HL-60 (cell line): ENCODE data around the gene OLR1.

Experiments used
- DNase-seq, 2 experiments: peaks; one replicate each; pipeline ENCODE4 v3.0.0-alpha.2; 2010 to 2020; ENCODE audit warnings: low read depth in 1 of 2, low spot score in 1 of 2
- H3K27ac ChIP-seq: fragments of 250-450 bp; sonication (Bioruptor Pico); replicated peaks from 2 replicates; pipeline ENCODE4 v1.5.1; 2020; ENCODE audit warnings: mild to moderate bottlenecking, moderate library complexity
- H3K27me3 ChIP-seq: fragments of 250-450 bp; sonication (Bioruptor Pico); 2 replicates; pipeline ENCODE4 v1.5.1; 2021; ENCODE audit warnings: mild to moderate bottlenecking, moderate library complexity; ENCODE audit not compliant: insufficient read depth, poor library complexity, severe bottlenecking
- H3K4me3 ChIP-seq: replicated peaks from 2 replicates; pipeline ENCODE4 v1.5.1; 2011; ENCODE audit warnings: mild to moderate bottlenecking, control low read depth, low read length; ENCODE audit not compliant: insufficient read depth
- CTCF ChIP-seq: IDR thresholded peaks from one replicate; pipeline ENCODE4 v1.5.1; 2011; ENCODE audit warnings: low read length, control low read depth, inconsistent platforms; ENCODE audit not compliant: insufficient read depth
- GABPA ChIP-seq: IDR thresholded peaks from 2 replicates; pipeline ENCODE4 v1.6.1; 2012; ENCODE audit warnings: low read depth
- POLR2AphosphoS5 ChIP-seq: IDR thresholded peaks from 2 replicates; pipeline ENCODE4 v1.6.1; 2012; ENCODE audit warnings: low read depth
- REST ChIP-seq: IDR thresholded peaks from 2 replicates; pipeline ENCODE4 v1.6.1; 2012; ENCODE audit warnings: low read depth; ENCODE audit not compliant: insufficient replicate concordance
- SPI1 ChIP-seq: IDR thresholded peaks from 2 replicates; pipeline ENCODE4 v1.6.1; 2012; ENCODE audit warnings: low read depth, mild to moderate bottlenecking, borderline replicate concordance

OLR1 gene

DNA sequence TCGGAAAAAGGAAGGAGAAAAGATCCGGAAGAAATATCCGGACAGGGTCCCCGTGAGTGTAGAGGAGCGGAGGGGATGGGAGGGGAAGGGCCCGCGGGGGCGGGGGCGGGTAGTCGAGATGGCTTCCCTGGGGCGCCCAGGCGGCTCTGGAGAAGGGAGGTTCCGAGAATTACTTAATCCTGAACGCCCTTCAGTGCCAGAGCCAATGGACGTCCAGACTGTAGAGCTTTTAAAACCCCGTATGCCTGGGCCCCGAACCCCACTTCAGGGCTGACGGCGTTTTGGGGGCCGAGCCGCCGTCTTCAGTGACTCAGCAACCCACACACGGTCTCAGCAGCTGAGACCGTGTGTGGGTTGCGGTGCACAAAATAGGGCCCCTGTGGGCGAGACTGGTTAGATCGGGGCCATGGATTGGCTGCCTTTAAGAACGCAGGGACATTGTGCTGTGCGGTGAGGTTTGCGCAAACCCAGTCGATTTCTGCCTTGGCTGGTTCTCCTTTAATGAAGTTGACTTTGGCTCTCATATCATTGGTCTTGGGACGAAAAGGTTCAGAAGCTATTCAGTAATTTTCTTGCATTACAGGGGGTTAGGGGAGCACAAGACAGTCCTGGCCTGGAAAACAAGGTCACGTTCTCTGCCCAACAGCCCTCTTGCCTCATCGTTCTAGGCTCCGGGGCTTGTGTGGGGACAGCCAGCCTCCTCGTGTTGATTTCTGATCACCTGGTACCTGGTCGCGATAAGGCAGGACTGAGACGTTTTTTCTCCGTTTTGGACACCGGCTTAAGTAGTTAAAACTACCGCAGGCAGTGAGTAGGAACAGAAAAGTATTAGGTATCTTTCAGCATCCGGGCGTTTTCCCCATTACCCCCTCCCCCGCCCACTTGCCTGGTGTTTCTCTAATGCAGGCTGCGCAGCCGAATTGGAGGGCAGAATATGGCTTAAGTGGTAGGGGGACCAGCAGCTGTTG is 41.5 kb upstream of the OLR1 start:
- peak; percentile 77 to 94 for DNase-seq
- TF ChIP-seq POLR2AphosphoS5, result peak; percentile 51; the same call in 1 of the 2 replicates
- 0 out of 2 replicates have a peak, but pooled peaks have one; percentile 0 for TF ChIP-seq SPI1
- TF ChIP-seq REST, result no peak
- TF ChIP-seq GABPA, result no peak
- peak overlapping the region; percentile 73 for H3K4me3 ChIP-seq

DNA sequence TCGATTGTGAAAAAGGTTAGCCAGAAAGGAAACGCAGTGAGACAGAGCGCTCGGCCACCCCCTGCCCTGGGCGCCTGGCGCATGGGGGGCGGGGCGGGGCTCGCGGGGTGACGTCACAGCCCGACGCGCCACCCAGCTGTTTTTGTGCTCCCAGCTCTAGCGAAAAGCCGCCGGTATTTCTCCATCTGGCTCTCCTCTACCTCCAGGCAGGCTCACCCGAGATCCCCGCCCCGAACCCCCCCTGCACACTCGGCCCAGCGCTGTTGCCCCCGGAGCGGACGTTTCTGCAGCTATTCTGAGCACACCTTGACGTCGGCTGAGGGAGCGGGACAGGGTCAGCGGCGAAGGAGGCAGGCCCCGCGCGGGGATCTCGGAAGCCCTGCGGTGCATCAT is 40.8 kb upstream of the OLR1 start, which contains the start of gene GABARAPL1:
Gene GABARAPL1 (plus strand): TSS at position 139 of the 393 bp plus-strand sequence. CDS start 253 bp downstream, at position 392.
- TF ChIP-seq REST (no peak), POLR2AphosphoS5 (no peak), GABPA (no peak)
- Histone ChIP-seq H3K27me3 (no peaks in the 10 kb centered on the region), H3K4me3 (peak within 1 kb of the TSS; percentile 73), H3K27ac (peak within 1 kb of the TSS; percentile 90)
- peak; percentile 44 to 77 for DNase-seq

More for the DNA sequence above, 41.5 kb upstream of the OLR1 start:
- H3K27ac ChIP-seq, result peak overlapping the region; percentile 90
- no peaks in the 10 kb centered on the region for H3K27me3 ChIP-seq

DNA sequence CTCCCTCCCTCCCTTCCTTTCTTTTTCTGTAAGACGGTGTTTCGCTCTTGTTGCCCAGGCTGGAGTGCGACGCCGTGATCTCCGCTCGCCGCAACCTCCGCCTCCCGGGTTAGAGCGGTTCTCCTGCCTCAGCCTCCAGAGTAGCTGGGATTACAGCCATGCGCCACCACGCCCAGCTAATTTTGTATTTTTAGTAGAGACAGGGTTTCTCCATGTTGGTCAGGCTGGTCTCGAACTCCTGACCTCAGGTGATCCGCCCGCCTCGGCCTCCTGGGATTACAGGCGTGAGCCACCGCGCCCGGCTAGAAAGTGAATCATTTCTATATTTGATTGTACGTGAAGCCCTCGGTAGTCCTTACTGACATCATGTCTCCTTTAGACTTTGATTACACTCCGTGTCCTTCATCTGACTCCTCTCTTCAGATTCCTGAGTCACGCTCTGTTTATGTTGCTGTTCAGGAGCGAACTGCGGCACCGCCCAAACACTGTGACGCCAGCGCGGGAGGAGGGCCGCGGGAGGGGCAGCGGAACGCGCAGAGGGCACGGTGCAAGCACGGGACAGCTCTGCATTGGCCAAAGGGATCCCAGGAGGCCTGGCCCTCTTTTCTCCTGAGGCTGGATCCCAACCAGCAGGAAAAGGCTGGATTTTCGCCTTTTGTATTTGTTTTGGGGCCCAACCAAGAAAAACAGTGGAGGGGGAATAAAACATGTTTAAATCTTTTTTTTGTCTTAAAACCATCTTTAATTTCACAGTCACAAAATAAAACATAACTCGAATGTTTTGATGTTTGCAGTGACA is 40.2 kb upstream of the OLR1 start:
- H3K4me3 ChIP-seq, result peak overlapping the region; percentile 73
- TF ChIP-seq POLR2AphosphoS5, result no peak
- no peak for TF ChIP-seq CTCF
- no peak for TF ChIP-seq SPI1
- no peak for TF ChIP-seq GABPA
- TF ChIP-seq REST, result no peak
- peak overlapping the region; percentile 90 for H3K27ac ChIP-seq
- no peaks in the 10 kb centered on the region for H3K27me3 ChIP-seq
- peak; percentile 80 to 90 for DNase-seq
